Epithelial cell of proximal tubule (primary cell): Measurements from ENCODE around the gene RIMKLB. TPM values are rescaled to one million over a fixed set of nuclear protein-coding genes. Genes with fewer than 3 reads are reported as not detected.
"Not testable (repeated sequence)": the region's sequence is repeated elsewhere in the genome, so short reads cannot be mapped to it uniquely, and the experiment has no call there.

Experiments
- DNase-seq: peaks from one replicate; pipeline ENCODE4 v3.0.0-alpha.2; 2011; ENCODE audit warnings: low read depth
- H3K4me3 ChIP-seq: 2 replicates; pipeline ENCODE4 v1.5.1; 2011; ENCODE audit warnings: low read depth, mild to moderate bottlenecking, low read length
- total RNA-seq: library from RNA; depleted of rRNA; stranded (reverse); fragments of >200 nt; gene quantifications from 2 replicates; pipeline ENCODE4 v1.2.3, GENCODE V29; 2015
- TF ChIP-seq, protein P1 (sequence below): conservative IDR thresholded peaks from 2 replicates; pipeline ENCODE4 v1.5.1; 2012; ENCODE audit warnings: low read depth, mild to moderate bottlenecking, low read length

The RIMKLB gene
- total RNA-seq, 1 donor from 2014 or later = 34.0 TPM

- DNase-seq = no peak
- H3K4me3 ChIP-seq = no peak overlapping the region
- TF ChIP-seq, protein P1, sequence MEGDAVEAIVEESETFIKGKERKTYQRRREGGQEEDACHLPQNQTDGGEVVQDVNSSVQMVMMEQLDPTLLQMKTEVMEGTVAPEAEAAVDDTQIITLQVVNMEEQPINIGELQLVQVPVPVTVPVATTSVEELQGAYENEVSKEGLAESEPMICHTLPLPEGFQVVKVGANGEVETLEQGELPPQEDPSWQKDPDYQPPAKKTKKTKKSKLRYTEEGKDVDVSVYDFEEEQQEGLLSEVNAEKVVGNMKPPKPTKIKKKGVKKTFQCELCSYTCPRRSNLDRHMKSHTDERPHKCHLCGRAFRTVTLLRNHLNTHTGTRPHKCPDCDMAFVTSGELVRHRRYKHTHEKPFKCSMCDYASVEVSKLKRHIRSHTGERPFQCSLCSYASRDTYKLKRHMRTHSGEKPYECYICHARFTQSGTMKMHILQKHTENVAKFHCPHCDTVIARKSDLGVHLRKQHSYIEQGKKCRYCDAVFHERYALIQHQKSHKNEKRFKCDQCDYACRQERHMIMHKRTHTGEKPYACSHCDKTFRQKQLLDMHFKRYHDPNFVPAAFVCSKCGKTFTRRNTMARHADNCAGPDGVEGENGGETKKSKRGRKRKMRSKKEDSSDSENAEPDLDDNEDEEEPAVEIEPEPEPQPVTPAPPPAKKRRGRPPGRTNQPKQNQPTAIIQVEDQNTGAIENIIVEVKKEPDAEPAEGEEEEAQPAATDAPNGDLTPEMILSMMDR = no peak
Measured at GRCh38 chr12:8712572-8712971, 14.8 kb downstream of the RIMKLB start.

- DNase-seq = no peak
- TF ChIP-seq, protein P1 = no peak
- no peak overlapping the region for H3K4me3 ChIP-seq
Measured at GRCh38 chr12:8722286-8722800, 24.6 kb downstream of the RIMKLB start.

GRCh38 chr12:8734873-8735381 is 37.1 kb downstream of the RIMKLB start:
- H3K4me3 ChIP-seq = no peak overlapping the region
- TF ChIP-seq, protein P1 = no peak
- no peak for DNase-seq

GRCh38 chr12:8742501-8742900 is 44.7 kb downstream of the RIMKLB start:
- TF ChIP-seq, protein P1 = no peak
- peak; percentile 31 for DNase-seq
- no peak overlapping the region for H3K4me3 ChIP-seq

- H3K4me3 ChIP-seq, DNase-seq: not testable (repeated sequence)
Measured at GRCh38 chr12:8743121-8743520, 45.3 kb downstream of the RIMKLB start.

- not testable (repeated sequence) for H3K4me3 ChIP-seq, DNase-seq
Measured at GRCh38 chr12:8745631-8746030, 47.8 kb downstream of the RIMKLB start.

DNA sequence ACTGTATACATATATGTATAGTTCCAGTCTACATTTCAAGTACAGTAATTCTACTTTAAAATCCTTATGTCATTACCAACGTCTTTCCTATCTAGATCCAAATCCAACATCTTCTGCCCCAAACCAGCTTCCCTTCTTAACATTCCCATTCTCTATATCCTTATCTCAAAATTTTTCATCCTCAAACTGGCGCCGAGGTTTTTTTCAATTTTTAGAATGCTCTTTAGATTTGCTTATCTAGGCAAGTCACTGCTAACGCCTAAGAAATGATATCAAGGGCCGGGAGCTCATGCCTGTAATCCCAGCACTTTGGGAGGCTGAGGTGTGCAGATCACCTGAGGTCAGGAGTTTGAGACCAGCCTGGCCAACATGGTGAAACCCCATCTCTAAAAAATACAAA is 48.3 kb downstream of the RIMKLB start:
- no peak for DNase-seq
- H3K4me3 ChIP-seq = no peak overlapping the region
- TF ChIP-seq, protein P1 = no peak

GRCh38 chr12:8760076-8760475 is 62.3 kb downstream of the RIMKLB start:
- DNase-seq, H3K4me3 ChIP-seq: not testable (repeated sequence)

DNA sequence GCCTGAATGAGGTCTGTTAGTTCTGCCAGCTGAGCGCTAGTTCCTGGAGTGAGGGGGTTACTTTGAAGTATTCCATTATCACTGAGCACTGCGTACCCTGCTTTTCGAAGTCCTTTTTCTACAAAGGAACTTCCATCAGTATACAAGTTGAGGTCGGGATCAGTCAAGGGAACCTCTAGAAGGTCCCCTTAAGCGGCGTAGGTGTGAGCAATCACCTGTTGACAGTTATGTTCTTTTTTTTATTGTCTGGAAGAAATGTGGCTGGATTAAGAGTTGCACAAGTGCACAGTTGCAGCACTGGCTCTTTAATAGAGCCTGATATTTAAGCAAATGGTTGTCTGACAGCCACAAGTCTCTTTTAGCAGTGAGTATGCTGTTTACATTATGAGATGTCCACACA is 64.9 kb downstream of the RIMKLB start:
- not testable (repeated sequence) for DNase-seq, H3K4me3 ChIP-seq

- not testable (repeated sequence) for DNase-seq, H3K4me3 ChIP-seq
Measured at GRCh38 chr12:8766121-8766520, 68.3 kb downstream of the RIMKLB start.
